Activated CD8-positive, alpha-beta memory T cell treated with anti-CD3 and anti-CD28 coated beads, Interleukin-2, amount 50 U/mL, for 4 hours (primary cell): Measurements from ENCODE around the gene TFB2M.

Source experiments
- DNase-seq: peaks from one replicate; pipeline ENCODE4 v3.0.0-alpha.2; 2020

The TFB2M gene

DNA sequence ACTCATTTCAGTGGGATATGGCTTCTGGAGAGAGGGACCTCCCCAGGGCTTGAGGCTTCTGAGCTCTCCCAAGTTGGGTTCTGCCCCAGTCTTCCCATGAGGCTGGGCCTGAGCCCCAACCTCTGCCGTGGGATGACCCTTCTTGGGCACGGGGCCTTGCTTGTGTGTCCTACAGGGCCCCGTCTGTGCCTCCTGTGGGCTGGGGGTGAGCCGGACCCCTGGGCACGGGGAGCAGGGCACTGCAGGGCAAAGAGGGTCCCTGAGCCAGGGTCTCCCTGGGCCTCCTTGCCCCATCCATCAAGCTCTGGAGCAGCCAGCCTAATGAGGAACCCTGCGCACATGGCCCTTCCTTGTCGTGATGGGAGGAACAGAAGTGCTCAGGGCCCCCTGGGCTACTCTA is 53.8 kb downstream of the TFB2M start:
- DNase-seq: no peak

DNA sequence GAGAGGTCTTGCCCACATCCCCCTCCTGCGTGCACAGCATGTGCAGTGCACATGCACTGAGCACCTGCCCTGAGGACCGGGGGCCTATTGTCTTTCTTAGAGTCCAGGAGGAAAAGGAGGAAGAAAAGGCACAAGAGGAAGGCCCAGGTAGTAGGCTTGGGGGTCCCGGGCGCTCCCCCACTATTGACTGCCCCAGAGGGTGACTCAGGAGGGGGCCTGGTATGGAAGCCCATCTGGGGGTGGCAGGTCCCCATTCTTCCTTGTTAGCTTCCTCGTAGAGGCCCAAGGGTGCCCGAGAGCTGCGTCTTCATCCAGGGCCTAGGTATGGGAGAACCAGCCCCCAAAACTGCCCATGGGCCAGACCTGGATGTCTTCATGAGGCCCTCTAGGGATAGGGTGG is 54.9 kb downstream of the TFB2M start:
- no peak for DNase-seq

DNA sequence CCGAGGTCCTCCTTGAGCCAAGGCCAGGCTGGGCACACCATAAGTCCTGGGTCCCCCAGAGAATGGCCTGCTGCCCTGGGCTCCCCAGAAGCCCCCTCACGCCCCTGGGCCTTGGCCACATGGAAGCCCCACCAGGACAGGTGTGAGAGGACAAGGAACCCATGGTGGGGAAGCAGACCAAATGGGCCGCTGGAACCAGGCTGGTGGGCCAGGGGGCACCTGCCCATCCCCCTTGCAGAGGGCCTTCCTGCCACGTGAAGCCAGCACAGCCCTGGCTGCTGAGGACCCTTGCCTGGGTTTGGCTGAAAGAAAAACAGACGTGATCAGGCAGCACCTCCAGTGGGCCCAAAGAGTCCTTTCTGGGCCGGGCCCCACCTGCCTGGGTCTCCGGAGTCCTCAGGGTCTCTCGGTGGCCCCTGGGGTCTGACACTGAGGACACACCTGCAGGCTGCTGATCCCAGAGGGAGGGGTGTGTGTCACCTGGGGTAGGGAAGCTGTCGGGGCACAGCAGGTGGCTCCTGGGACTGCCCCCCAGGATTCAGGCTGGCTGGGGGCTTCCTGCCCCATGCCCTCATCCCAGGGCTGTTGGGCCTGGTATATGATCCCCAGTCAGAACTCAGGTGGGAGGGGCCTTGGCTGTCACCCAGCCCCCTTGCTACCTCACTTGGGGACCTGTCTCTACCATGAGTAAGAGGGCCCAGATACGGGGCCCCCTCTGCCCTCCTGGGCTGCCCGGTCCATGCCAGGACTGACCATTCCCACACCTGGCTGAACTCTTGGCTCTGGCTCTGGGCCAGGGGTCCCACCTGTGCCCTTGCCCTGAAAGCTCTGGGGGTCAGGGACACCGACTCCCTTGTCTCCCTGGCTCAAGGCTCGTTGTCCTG is 55.7 kb downstream of the TFB2M start:
- DNase-seq: no peak

DNA sequence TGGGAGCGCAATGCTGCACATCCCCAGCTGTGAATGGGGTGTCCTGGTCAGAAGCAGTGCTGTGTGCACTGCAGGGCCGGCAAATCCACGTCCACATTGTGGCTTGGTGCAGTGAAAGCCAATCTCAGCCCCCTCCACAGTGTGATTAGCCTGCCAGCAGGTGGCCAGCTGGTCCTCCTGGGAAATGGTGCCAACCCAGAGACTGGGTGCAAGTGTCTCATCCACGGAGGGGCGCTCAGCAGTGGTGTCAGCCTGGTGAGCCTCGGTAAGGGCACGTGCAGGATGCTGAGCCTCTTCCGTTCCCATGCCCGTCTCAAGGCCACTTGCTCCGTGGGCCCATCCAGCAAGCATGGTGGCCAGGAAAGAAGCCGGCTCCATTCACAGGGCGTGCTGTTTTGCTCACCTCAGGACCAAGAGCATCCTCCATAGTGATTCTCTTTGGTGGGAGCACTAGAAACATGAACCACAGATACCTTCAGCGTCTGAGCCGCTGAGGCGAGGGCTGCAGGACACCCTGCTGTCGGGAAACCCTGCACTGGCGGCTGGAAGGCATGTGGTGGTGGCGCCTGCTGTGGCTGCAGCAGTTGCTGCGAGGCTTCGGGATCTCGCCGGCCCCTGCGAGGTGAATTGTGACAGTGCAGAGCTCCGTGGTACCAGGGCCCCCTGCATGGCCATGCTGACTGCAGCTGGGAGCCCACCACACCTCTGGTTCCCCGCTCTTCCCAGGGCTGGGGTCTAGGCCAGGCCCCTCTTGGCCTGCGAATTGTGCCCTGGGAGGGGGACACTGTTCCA is 57.0 kb downstream of the TFB2M start:
- DNase-seq: no peak

DNA sequence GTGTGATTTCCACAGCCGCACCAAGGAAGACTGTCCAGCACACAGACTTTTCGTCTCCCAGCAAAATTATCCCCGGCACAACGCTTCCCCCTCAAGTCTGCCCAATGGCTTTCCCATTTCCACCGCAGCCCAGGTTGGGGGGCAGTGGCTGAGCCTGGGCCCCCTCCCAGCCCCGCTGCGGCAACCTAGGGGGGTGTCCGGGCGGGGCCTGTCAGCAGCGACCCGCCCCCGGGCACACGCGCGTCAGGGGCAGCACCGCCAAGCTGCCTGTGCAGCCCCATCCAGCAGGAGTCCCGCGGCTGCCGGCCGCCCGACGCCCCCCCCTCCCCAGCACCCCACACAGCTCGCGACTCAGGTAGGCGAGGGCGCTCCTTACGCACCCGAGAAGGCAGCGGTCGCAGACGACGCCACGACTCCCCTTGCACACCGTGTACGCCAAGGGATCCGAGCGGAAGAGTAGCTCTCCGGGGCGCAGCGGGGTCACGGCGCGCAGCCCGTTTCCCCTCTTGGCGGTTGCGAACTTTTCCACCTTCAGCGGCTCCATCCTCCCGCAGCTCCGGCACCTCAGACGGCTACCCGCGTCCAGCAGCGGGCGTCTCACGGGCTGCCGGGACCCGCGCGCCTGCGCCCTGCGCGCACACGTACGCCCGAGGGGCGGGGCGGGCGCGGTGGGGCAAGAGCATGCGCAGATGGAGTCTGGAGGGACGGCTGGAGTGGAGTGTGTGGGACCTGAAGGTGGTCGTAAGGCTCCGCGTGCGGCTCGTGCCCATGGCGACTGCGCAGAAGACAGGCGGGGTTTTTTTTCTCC is 59.2 kb downstream of the TFB2M start, which contains the start of gene SMYD3:
Gene SMYD3, minus strand, starts transcription at position 606 of the 808 bp plus-strand sequence.
- DNase-seq: peak; percentile 72

DNA sequence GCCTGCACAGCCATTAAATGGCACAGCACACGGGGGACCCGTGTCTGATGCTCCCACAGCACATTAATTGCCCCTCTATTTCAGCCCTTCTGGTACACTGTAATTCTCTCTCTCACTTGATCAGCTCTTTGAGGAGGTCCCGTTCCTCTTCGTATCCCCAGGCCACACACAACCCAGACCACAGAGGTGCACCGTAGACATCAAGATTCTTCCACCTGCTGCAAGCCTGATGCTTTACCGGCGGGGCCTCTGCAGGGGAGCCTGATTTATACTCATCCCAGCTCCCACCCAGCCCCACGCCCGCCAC is 59.7 kb downstream of the TFB2M start:
- no peak for DNase-seq

DNA sequence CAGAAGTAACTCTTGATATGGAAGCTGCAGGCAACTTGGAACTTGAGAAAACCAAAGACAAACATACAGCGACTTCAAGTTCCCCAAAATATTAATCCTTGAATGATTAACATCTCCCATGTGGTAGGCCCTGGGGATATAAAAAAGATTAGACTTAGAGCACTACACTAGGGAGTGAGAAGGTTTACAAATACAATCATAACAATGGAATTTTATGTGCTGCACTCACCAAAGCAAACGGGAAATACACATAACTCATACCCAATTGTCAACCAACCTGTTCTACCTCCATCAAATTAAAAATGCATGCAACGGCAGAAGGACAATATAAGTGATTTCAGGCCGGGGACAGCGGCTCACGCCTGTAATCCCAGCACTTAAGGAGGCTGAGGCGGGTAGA is 62.7 kb downstream of the TFB2M start:
- DNase-seq: no peak

DNA sequence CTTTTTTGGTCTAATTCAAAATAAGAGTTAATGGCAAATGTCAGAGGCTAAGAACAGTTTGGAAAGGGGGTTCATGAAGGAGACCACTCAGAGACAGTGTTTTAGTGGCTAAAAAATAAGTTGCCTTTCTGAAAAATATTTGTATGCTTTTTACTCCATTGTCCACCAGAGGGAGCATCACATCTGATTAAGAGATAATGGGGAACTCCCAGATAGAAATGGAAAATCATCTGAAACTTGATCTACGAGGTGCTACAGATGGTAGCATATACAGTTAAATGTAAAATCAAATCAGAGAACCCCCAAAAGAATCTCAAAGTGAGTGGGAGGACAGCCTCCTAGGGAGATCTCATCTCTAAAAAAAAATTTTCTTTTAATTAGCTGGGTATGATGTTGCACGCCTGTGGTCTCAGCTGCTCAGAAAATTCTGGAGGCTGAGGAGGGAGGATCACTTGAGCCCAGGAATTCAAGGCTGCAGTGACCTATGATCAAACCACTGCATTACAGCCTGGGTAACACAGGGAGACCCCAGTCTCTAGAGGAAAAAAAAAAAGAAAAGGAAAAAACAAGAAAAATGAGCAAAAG is 68.6 kb downstream of the TFB2M start:
- DNase-seq: no peak

DNA sequence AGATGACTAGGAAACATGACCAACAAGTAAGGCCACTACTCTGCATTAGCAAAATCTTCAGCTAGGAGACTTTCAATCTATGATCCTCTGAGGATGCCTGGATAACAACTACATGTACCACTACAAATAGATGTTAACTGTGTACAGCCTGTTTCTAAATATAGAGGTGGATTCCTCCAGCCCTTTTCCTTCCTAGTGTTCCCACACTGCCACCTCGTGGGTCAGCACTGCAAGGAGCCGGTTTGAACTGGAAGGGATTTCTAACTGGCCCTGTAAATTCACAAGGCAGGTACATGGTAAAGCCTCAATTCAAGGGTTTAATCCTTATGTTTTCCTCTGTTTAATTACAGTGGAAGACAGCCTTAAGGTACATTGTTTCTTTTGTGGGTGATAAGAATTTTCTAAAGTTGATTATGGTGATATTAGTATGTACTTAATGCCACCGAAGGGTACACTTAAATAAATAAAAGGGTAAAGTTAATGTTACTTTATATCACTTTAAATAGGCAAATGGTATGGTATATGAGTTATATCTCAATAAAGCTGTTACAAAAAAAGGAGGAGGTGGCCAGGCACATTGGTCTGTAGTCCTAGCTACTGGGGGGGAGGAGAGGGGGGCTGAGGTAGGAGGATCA is 73.3 kb downstream of the TFB2M start:
- no peak for DNase-seq

DNA sequence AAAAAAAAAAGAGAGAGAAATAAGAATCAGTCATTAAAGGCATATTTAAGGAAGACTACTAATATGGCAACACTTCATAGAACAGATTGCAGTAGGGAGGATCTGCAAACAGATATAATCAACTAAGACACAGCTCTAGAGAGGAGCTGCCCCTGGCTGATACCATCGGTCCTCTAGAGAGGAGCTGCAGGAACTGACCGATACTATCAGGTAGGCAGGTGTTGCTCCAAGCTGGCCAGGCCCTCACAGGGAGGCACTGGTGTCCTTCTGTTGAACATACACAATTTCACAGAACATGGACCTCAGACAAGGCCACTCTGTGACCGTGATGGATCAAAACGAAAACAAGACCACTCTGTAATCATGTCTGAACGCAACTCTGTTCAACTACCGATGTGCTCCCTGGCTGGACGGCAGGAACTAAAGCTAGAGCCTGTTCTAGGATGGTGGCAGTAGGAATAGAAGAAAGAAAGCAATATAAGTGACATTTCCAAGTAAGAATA is 74.5 kb downstream of the TFB2M start:
- DNase-seq: no peak
